Cardiac fibroblast (primary cell): ENCODE data around the gene SOX2.

Experiments
- DNase-seq, 2 donors: peaks; one replicate each; pipeline versions ENCODE4 v3.0.0 to v3.0.0-alpha.2; 2010; ENCODE audit warnings: low read depth in 2 of 2
- H3K4me3 ChIP-seq, 2 donors: replicated peaks in 1 of 2; 1 replicate in 1 of 2; 2 replicates in 1 of 2; pipeline ENCODE4 v1.5.1; 2011; ENCODE audit warnings: low read depth in 2 of 2, low read length in 2 of 2, mild to moderate bottlenecking in 2 of 2, moderate library complexity in 1 of 2
- CTCF ChIP-seq: IDR thresholded peaks from one replicate; pipeline ENCODE4 v1.5.1; 2011; ENCODE audit warnings: low read depth, mild to moderate bottlenecking, low read length, inconsistent platforms

The SOX2 gene

DNA sequence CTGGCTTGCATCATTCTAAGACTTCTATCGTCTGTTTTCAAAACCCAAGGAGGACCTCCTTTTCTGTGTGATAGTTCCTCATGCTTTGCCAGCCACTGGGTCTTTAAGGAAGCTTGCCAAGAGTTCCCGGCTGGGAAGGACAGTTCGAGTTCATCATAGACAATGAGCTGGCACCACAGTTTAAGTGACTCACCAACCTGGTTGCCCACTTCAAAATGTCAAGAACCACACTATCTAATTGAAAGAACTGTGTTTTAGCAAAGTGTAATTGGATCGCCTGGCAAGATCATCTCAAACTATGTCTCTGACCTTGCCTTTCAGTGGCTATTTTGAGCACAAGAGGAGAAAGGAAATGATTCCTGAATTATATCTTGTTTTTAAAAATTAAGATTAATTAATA is 27.9 kb downstream of the SOX2 start:
- no peak for TF ChIP-seq CTCF
- DNase-seq = no peak
- no peak overlapping the region for H3K4me3 ChIP-seq

GRCh38 chr3:181741417-181741816 is 29.7 kb downstream of the SOX2 start:
- no peak for TF ChIP-seq CTCF
- no peak overlapping the region for H3K4me3 ChIP-seq
- DNase-seq = no peak

GRCh38 chr3:181752202-181752671 is 40.5 kb downstream of the SOX2 start:
- no peak overlapping the region for H3K4me3 ChIP-seq
- no peak for TF ChIP-seq CTCF
- DNase-seq = no peak

- no peak overlapping the region for H3K4me3 ChIP-seq
- no peak for TF ChIP-seq CTCF
- DNase-seq = no peak
Observed at GRCh38 chr3:181753391-181753790, 41.7 kb downstream of the SOX2 start.

GRCh38 chr3:181755959-181756358 is 44.2 kb downstream of the SOX2 start:
- no peak for TF ChIP-seq CTCF
- H3K4me3 ChIP-seq = no peak overlapping the region
- DNase-seq = no peak

DNA sequence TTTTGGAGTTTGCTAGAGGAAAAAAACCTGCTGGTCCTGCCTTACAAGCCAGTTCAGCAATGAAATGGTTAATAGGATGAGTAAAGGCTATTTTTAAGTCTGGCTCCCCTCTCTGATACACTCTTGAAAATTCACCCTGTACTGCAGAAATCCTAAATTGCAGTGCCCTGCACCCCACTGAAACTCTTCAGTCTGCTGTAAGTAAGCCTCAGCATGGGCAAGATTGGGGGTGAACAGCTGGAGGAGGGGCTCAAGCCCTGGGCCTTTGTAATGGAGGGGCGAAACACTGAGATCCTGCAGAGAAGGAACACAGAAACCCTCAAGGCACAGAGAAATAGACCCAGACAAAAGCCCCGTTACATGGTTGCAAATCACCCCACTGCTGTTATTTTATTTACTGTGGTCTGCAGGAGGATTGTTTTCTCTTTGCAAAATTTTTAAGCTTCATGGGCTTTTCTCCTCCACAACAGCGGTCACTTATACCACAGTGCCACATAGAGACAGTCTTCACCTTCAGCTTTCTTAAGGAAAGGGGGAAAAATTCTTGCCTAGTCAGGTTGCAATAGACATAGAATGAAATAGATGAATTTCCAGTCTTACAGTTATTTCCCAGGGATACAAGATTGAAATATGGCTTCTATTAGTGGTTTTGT is 45.0 kb downstream of the SOX2 start:
- no peak overlapping the region for H3K4me3 ChIP-seq
- no peak for DNase-seq
- TF ChIP-seq CTCF = no peak
